NCI-H82 treated with DMSO at 0.1 percent for 48 hours (cell line): Measurements from ENCODE around the gene CYP19A1.
"Not testable (repeated sequence)": the region's sequence is repeated elsewhere in the genome, so short reads cannot be mapped to it uniquely, and the experiment has no call there.

Experiments used
- DNase-seq: peaks from one replicate; lab custom pipeline; 2025; ENCODE audit not compliant: unreplicated experiment; lab: John Stamatoyannopoulos, UW

CYP19A1 gene

GRCh38 chr15:51265037-51265555 is 73.3 kb downstream of the CYP19A1 start:
- no peak for DNase-seq

DNA sequence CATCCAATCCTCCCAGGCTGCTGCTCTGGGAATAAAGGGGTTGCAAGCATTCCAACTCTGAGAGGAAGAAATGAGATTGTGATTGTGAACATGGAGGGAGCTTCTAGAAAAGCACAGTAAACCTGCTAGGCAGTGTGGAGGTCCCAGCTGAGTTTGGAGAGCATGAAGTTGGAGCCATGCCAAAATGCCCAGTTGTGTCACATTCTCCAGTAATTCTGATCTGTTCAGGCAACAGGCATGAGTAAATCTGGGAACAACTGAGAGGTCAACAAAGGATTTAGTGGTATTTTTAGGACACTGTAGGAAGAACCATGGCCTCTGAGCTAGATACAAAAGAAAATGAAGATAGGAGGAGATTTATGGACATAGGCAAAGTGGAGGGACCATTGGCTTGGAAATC is 74.7 kb downstream of the CYP19A1 start:
- no peak for DNase-seq

DNA sequence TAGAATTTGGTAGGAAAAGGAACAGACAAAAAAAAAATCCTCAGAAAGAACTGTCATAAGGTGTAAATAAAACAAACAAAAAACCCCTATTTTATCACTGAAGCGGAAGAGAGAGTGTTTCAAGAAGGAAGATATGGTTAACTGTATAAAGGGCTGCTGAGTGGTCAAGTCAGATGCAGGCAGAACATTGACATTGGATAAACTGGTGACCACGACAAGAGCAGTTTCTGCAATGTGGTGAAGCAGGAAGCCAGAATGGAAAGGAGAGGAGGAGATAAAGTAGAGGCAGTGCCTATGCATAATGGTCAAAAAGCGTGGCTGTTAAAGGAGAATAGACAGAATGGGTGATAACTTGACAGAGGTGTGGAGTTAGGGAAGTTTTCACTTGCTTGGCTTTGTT is 75.3 kb downstream of the CYP19A1 start:
- no peak for DNase-seq

GRCh38 chr15:51262463-51262862 is 75.9 kb downstream of the CYP19A1 start:
- DNase-seq, result no peak

DNA sequence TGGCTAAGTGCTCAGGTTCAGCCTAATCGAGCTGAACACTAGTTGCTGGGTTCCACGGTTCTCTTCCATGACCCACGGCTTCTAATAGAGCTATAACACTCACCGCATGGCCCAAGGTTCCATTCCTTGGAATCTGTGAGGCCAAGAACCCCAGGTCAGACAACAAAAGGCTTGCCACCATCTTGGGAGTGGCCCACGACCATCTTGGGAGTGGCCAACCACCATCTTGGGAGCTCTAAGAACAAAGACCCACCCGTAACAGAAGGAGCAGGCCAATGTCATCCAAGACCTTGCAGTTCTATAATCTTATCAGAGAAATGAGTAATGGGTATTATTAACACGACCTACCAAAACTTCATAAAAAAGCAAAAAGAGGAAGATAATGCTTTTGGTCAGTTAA is 77.3 kb downstream of the CYP19A1 start:
- DNase-seq, result not testable (repeated sequence)

DNA sequence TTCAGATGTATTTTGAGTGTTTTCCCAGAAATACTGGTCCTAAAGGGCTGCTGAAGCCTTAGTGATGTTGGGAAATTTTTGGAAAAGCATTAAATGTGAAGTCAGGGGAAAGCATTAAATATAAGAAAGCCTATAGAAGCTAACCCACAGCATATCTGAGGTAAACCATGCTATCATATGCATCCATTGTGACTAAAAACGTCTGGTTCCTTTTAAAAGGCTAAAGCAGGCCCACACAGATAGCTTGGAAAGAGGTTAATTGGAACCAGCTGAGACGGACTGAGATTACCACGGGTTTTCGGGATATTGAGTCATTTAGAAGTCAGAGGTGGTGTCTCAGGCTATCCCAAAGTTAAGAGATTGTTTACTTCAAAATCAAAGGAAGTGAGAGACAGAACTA is 78.2 kb downstream of the CYP19A1 start:
- no peak for DNase-seq

DNA sequence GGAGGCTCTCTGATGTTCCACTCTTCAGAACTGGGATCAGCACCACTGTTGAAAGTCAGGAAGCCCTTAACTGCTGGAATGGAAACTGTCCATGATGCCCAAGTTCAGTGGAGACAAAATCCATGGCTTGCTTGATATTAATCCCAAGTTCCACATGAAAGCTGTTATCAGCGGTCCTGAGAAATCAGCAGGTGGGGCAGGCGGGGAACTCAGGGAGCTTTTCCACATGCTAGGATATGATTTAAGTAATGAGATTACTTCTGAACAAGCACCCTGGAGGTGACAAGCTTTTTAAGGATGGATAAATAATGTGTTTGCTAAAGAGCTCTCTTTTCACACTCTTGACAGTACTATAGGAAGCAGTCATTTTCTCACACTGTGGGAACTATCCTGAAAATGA is 82.9 kb downstream of the CYP19A1 start:
- peak; percentile 48 for DNase-seq

- no peak for DNase-seq
Observed at GRCh38 chr15:51253366-51253765, 85.0 kb downstream of the CYP19A1 start.

DNA sequence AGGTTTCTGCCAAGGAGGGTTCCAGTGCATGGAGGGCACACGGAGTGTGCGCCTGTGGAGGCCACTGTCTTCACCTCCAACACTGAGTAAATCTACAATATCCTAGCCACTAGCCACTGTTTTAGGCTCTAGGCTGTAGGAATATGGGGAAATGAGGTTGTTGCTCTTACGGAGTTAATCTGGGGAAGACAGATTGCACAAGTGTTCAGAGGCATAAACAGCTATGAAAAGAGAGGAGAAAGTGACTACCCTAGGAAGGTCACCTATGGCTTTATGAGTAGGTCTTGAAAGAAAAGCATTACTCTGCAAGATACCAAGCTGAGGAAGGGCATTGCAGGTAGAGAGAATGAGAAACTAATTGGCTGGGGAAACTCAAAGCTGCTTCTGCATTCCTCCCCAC is 85.7 kb downstream of the CYP19A1 start:
- DNase-seq, result no peak

DNA sequence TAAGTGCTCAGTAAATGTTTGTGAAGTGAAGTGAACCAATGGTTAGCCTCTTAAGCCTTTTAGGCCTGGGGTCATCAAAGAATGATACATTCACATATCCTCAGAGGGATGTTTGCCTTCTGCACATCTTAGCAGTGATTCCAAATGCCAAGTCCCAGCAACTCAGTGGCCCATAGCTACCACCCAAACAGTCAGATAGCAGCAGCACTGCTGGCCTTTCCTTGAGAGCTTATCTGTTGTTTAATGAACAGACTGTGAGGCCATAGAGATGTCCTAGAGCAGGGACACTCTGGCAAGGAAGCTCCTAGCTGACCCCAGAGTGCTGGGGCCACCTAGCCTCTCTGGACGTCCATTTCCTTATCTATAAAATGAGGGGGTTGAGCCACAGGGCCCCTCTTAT is 86.8 kb downstream of the CYP19A1 start:
- DNase-seq, result no peak

DNA sequence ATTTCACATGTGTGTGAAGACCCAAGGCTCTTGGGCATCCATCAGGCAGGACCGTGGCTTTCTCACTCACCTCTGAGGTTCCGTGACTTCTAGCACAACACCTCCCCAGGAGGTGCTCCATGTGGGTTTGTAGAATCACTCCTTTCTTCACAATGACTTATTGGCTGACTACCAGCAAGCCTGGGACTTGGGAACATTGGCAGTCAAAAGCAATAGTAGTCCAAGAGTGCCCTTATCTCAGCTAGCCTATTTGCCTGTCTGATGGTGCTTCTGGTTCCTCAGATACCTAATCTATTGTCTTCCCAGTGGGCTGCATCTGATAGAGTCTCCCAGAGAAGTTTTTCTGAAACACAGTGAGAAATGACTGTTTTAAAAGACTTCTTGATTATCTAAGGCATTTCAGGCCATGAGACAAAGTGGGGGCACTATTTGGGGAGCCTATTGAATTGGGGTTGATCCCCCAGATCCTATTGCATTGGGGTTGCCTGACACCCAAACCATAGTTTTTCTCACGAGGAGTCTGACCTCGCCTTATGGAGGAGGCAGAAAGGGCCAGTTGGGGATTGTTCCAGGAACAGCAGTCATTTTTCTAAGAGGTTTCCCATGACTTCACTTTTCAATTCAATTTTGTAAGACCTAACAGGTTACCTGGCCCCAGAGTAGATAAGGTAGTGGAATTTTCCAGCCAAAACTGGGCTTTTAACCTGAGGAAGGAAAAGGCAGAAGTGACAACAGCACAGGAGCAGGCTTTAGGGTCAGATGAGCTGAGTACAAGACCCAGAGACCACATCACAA is 88.0 kb downstream of the CYP19A1 start:
- DNase-seq, result no peak

- DNase-seq, result no peak
Observed at GRCh38 chr15:51245628-51246027, 92.8 kb downstream of the CYP19A1 start.

DNA sequence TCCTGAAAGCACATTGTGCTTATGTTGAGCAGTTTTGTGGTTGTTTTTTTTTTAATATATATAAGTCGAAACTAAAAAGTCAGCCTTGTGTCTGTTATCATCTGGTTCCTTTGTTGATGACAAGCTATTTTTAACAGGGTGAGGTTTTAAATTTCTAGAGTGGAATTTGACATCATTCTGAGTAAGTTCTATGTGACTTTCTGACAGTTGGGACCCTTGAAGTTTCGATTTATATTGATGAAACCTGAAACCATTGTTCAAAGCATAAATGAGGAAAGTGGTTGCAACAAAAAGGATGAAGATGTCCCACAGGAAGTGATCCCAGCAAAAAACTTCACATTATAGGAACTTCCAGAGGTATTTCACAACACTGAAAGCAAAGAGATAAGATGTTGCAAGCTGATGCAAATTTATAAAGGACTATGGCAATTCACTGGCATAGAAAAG is 94.0 kb downstream of the CYP19A1 start:
- DNase-seq, result no peak

DNA sequence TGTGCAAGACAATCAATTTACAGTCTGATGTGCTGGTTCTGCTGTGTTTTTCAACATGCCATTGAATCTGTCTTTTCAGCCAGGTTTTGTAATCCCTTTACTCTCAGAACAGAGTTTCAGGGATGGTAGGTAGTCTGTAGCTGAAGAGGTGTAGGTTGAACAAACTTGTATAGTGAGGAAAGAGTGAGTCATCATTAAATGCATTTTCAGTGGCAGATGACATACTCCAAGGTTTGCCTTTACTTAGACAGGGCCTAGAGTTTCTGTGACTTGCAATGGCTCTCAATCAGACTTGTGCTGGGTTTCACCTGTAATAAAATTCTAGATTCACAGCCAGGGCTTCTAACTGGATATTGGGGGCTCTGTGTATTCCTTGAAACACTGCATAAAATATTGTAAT is 94.6 kb downstream of the CYP19A1 start:
- no peak for DNase-seq

- peak; percentile 30 for DNase-seq
Observed at GRCh38 chr15:51240066-51240465, 98.3 kb downstream of the CYP19A1 start.

- DNase-seq, result no peak
Observed at GRCh38 chr15:51237816-51238215, 100.6 kb downstream of the CYP19A1 start.

- DNase-seq, result no peak
Observed at GRCh38 chr15:51234176-51234927, 104.0 kb downstream of the CYP19A1 start.

- DNase-seq, result no peak
Observed at GRCh38 chr15:51232581-51232980, 105.8 kb downstream of the CYP19A1 start.

DNA sequence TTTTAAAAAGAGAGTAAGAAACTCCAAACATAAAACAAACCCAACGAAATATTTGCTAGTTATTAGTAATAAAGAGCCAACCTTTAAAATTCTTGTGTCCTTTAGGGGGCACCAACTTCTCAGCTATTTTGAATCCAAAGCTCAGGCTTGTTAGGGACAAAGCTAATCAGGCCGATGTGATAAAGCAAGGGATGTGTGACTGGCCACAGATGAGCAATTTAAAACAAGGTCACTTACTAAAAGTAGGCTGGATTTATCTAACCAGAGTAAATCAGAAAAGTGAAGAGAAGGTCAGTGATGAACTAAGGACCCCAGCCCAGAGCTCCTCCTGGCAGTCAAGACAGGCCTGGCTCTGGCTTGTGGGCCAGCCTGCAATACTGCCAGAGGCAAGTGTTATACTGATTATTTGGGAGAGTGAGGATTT is 108.5 kb downstream of the CYP19A1 start:
- no peak for DNase-seq

- DNase-seq, result no peak
Observed at GRCh38 chr15:51227940-51228732, 110.3 kb downstream of the CYP19A1 start.

- no peak for DNase-seq
Observed at GRCh38 chr15:51226576-51227210, 111.7 kb downstream of the CYP19A1 start.
